HUES64 (cell line): ENCODE results near the gene IRX4.

Experiments used
- H3K27ac ChIP-seq: 2 replicates; pipeline ENCODE4 v1.7.0; 2013; ENCODE audit warnings: low read depth, low read length, inconsistent platforms
- H3K27me3 ChIP-seq: 2 replicates; pipeline ENCODE4 v1.6.1; 2013; ENCODE audit warnings: mild to moderate bottlenecking, low read length; ENCODE audit not compliant: insufficient read depth
- H3K36me3 ChIP-seq: 2 replicates; pipeline ENCODE4 v1.6.1; 2013; ENCODE audit warnings: mild to moderate bottlenecking, low read length; ENCODE audit not compliant: insufficient read depth
- H3K4me1 ChIP-seq: 2 replicates; pipeline ENCODE4 v1.6.1; 2013; ENCODE audit warnings: mild to moderate bottlenecking, low read length, moderate library complexity; ENCODE audit not compliant: insufficient read depth
- H3K4me3 ChIP-seq: 2 replicates; pipeline ENCODE4 v1.5.1; 2013; ENCODE audit warnings: mild to moderate bottlenecking, low read length, moderate library complexity
- H3K9ac ChIP-seq: 2 replicates; pipeline ENCODE4 v1.6.1; 2013; ENCODE audit warnings: mild to moderate bottlenecking, low read depth, low read length
- H3K9me3 ChIP-seq: 2 replicates; pipeline ENCODE4 v1.6.1; 2013; ENCODE audit warnings: low read depth, low read length; ENCODE audit not compliant: insufficient read depth
- WGBS: fragments of 150-250, 120-280 bp; methylation state at CpG from one replicate; pipeline ENCODE4 v1.1.7; 2013; ENCODE audit warnings: missing lambda C conversion rate; 5-methylcytosine and 5-hydroxymethylcytosine counted together

IRX4 gene

DNA sequence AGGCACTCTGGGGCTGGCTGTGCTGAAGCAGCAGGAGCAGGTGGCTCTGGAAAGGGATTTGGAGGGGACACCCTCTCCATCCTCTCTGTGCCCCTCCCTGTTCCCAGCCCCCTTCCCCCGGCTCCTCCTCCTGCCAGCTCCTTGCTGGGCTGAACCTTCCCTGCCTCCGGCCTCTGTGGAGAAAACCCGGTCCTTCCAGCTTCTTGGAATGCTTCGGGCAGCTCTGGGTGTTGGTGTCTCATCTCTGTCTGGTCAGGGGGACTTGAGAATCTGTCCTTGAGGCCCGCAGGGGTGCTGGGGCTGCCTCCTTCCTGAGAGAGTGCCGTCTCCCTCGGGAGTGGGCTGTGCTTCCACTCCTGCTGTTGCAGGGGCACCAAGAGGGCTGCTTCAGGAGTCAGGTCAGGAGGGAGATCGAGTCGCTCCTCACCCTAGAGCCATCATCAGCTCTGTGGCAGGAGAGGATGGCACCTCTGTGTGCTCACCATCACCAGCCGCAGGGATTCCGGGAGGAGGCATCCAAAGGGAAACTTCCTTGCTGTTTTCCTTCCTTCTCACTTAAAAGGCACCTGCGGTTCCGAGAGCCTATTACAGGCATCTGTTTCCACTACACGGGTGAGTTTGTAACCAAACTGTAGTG, 50.9 kb downstream of the IRX4 start:
- Histone ChIP-seq H3K4me3 (no peak overlapping the region), H3K9me3 (no peaks in the 10 kb centered on the region), H3K27me3 (no peaks in the 10 kb centered on the region), H3K4me1 (peaks cover 20% of the 10 kb centered on the region; the same call in 1 of the 2 replicates), H3K36me3 (no peaks in the 10 kb centered on the region), H3K27ac (no peak overlapping the region), H3K9ac (no peak overlapping the region)
- WGBS = 58% methylated on average over 14 of the region's 14 CpGs

DNA sequence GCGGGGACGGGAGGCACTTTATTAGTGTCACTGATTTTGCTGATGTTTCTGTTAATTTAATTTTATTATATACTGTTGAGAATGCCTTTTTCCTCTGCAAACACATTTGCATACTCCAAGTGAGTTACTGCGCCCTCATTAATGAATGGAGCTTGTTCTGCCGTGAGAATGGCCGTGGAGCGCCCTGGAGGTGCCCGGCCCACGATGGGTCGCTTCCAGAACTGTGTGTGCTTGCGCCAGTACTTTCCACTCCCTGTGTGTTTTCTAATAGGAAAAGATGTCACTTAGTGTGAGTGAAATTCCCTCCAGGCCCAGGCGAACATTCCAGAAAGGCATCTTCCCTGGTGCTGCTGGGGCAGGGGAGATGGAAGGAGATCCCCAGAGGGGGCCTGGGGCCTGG, 51.5 kb downstream of the IRX4 start:
- Histone ChIP-seq H3K4me1 (peaks cover 20% of the 10 kb centered on the region; the same call in 1 of the 2 replicates), H3K36me3 (no peaks in the 10 kb centered on the region), H3K27ac (no peak overlapping the region), H3K27me3 (no peaks in the 10 kb centered on the region), H3K9me3 (no peaks in the 10 kb centered on the region), H3K4me3 (no peak overlapping the region), H3K9ac (no peak overlapping the region)
- WGBS = 92% methylated on average over 10 of the region's 11 CpGs

DNA sequence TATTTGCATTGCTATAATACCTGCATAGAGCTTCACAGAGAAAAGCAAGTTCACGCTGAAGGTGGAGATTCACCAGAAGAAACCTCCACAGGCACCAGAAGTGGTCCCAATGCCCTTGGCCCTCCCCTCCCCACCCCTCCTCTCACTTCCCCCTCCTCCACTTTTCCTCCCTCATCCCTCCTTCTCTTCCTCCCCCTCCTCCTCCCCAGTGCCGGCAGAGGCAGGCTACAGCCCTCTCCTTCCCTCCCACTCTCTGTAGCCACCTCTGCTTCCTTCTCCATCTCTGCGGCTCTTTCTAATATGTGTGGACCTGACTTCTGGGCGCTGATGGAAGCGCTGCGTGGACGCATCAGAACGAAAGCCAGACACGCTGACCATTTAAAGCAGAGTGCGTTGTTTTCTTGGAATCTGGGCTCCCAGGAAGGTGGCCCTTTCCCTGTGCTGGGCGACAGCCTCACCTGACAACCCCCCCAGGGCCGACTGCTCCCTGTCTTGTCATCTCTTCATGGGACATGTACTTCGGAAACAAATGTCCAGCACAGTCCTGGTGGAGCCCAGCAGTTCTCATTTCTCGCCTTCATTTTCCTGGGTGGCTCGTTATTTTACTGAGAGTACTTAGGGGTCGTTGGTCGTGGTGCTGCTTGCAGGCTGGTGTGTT, 52.0 kb downstream of the IRX4 start:
- no peak overlapping the region for H3K9ac ChIP-seq
- WGBS = 86% methylated on average over 17 of the region's 17 CpGs
- no peak overlapping the region for H3K27ac ChIP-seq
- H3K27me3 ChIP-seq = no peaks in the 10 kb centered on the region
- no peaks in the 10 kb centered on the region; the same call in 1 of the 2 replicates for H3K36me3 ChIP-seq
- no peak overlapping the region for H3K4me3 ChIP-seq
- peaks cover 20% of the 10 kb centered on the region; the same call in 1 of the 2 replicates for H3K4me1 ChIP-seq
- H3K9me3 ChIP-seq = no peaks in the 10 kb centered on the region

DNA sequence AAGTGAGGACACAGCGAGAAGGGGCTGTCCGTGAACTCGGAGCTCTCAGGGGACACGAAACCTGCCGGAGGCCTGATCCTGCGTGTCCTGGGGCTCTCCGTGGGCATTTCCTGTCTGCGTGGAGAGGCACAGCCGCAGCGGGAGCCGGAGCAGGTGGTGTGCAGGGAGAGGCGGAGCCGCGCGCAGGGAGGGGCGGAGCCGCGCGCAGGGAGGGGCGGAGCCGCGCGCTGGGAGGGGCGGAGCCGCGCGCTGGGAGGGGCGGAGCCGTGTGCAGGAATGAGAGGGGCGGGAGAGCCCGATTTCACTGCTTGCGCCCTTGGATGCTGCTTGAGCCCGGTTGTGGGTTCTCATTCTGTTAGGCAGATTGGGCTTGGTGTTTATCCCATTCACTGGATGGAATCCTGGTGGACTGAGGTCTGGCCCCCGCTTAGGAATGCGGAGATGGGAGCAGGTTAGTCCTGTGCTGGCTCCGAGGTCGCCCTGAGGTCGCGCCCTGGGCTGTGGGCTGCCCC, 54.8 kb downstream of the IRX4 start:
- no peak overlapping the region for H3K9ac ChIP-seq
- no peaks in the 10 kb centered on the region; the same call in 1 of the 2 replicates for H3K36me3 ChIP-seq
- 78% methylated on average over 39 of the region's 39 CpGs for WGBS
- H3K9me3 ChIP-seq = no peaks in the 10 kb centered on the region
- H3K27me3 ChIP-seq = no peaks in the 10 kb centered on the region
- no peak overlapping the region for H3K27ac ChIP-seq
- H3K4me3 ChIP-seq = peak overlapping the region; percentile 36; the same call in 1 of the 2 replicates
- H3K4me1 ChIP-seq = peaks cover 15% of the 10 kb centered on the region; the same call in 1 of the 2 replicates
